ENCODE data around the gene ABI3BP. TPM values are rescaled to one million over a fixed set of nuclear protein-coding genes. Genes with fewer than 3 reads are reported as not detected.

ABI3BP gene
- polyA plus RNA-seq, 1 of the 3 experiments (the other 2 are of a cell fraction): 8.4 TPM

- Histone ChIP-seq H3K9me3 (peaks cover 3% of the 10 kb centered on the region; the same call in 1 of the 2 replicates), H3K9me2 (no peaks in the 10 kb centered on the region), H3K9ac (no peak overlapping the region), H3K4me2 (no peak overlapping the region), H3K27ac (ENCODE audit: low read depth in 2 of 2, low read length in 1 of 2) (no peak overlapping the region), H3K79me2 (ENCODE audit: insufficient read depth) (no peaks in the 10 kb centered on the region), H4K20me1 (ENCODE audit: insufficient read depth) (no peaks in the 10 kb centered on the region), H3F3A (replicated peaks; ENCODE audit: insufficient read depth) (no peaks in the 10 kb centered on the region), H2AFZ (ENCODE audit: low read depth) (no peak overlapping the region), H3K27me3 (ENCODE audit: insufficient read depth) (no peaks in the 10 kb centered on the region), H3K36me3 (replicated peaks in 1 of 2; ENCODE audit: control insufficient read depth in 1 of 2, insufficient read depth in 2 of 2, low read length in 1 of 2) (no peaks in the 10 kb centered on the region), H3K4me1 (ENCODE audit: control insufficient read depth in 1 of 2, insufficient read depth in 2 of 2, low read depth in 1 of 2, low read length in 1 of 2) (no peaks in the 10 kb centered on the region), H3K4me3 (ENCODE audit: low read depth in 2 of 2, low read length in 1 of 2) (no peak overlapping the region)
- POLR2A ChIA-PET: no interaction called here
- 78% methylated on average over 4 of the region's 5 CpGs for WGBS (ENCODE audit: low lambda C conversion rate)
- TF ChIP-seq REST (IDR thresholded peaks at IDR 0.05; ENCODE audit: low read depth, low read length): no peak
- TF ChIP-seq FOXM1 (IDR thresholded peaks at IDR 0.05; ENCODE audit: low read depth): no peak
- no peak for TF ChIP-seq MAX (IDR thresholded peaks at IDR 0.05; ENCODE audit: low read depth)
- no peak for TF ChIP-seq TAF1 (IDR thresholded peaks at IDR 0.05; ENCODE audit: borderline replicate concordance, low read depth, low read length)
- no peak for TF ChIP-seq NRF1 (IDR thresholded peaks at IDR 0.05; ENCODE audit: low read depth, low read length)
- no peak for TF ChIP-seq FOSL2 (IDR thresholded peaks at IDR 0.05; ENCODE audit: borderline replicate concordance, low read depth)
- TF ChIP-seq MXI1 (IDR thresholded peaks at IDR 0.05; ENCODE audit: low read depth, low read length): no peak
- TF ChIP-seq YY1 (IDR thresholded peaks at IDR 0.05; ENCODE audit: low read depth): no peak
- no peak for TF ChIP-seq FOXJ3 (CRISPR knock-in tag; IDR thresholded peaks at IDR 0.05)
- no peak for TF ChIP-seq IRF3 (IDR thresholded peaks at IDR 0.05; ENCODE audit: low read depth, low read length)
- TF ChIP-seq EZH2phosphoT487 (IDR thresholded peaks at IDR 0.05; ENCODE audit: borderline replicate concordance, low read depth): no peak
- TF ChIP-seq RXRA (IDR thresholded peaks at IDR 0.05; ENCODE audit: borderline replicate concordance, low read depth): no peak
- CTCF ChIA-PET: no interaction called here
- DNase-seq: no peak
These were observed 34.1 kb upstream of the ABI3BP start for GRCh38 chr3:101027286-101027685.

- no peaks in the 10 kb centered on the region for H3K79me2 ChIP-seq (ENCODE audit: insufficient read depth)
- H3K4me1 ChIP-seq (ENCODE audit: control insufficient read depth in 1 of 2, insufficient read depth in 2 of 2, low read depth in 1 of 2, low read length in 1 of 2): no peaks in the 10 kb centered on the region
- no peak overlapping the region for H3K4me3 ChIP-seq (ENCODE audit: low read depth in 2 of 2, low read length in 1 of 2)
- H3K9me3 ChIP-seq: no peaks in the 10 kb centered on the region; the same call in 1 of the 2 replicates
- H3K9ac ChIP-seq: no peak overlapping the region
- DNase-seq: no peak
- POLR2A ChIA-PET: no interaction called here
- no peak overlapping the region for H2AFZ ChIP-seq (ENCODE audit: low read depth)
- H3F3A ChIP-seq (replicated peaks; ENCODE audit: insufficient read depth): no peaks in the 10 kb centered on the region
- 43% methylated on average over 2 of the region's 2 CpGs for WGBS (ENCODE audit: low lambda C conversion rate)
- no peaks in the 10 kb centered on the region for H3K36me3 ChIP-seq (replicated peaks in 1 of 2; ENCODE audit: control insufficient read depth in 1 of 2, insufficient read depth in 2 of 2, low read length in 1 of 2)
- no peaks in the 10 kb centered on the region for H3K9me2 ChIP-seq
- no peaks in the 10 kb centered on the region for H4K20me1 ChIP-seq (ENCODE audit: insufficient read depth)
- H3K27me3 ChIP-seq (ENCODE audit: insufficient read depth): no peaks in the 10 kb centered on the region
- no peak overlapping the region for H3K27ac ChIP-seq (ENCODE audit: low read depth in 2 of 2, low read length in 1 of 2)
- CTCF ChIA-PET: no interaction called here
- no peak overlapping the region for H3K4me2 ChIP-seq
- TF ChIP-seq USF1 (IDR thresholded peaks at IDR 0.05; ENCODE audit: borderline replicate concordance, low read depth) (no peak), RAD21 (IDR thresholded peaks at IDR 0.05; ENCODE audit: low read length) (no peak), EZH2phosphoT487 (IDR thresholded peaks at IDR 0.05; ENCODE audit: borderline replicate concordance, low read depth) (no peak), USF2 (IDR thresholded peaks at IDR 0.05; ENCODE audit: borderline replicate concordance, low read depth, low read length) (no peak), TCF12 (IDR thresholded peaks at IDR 0.05) (no peak), EP300 (IDR thresholded peaks at IDR 0.05; ENCODE audit: borderline replicate concordance in 1 of 2, low read depth in 1 of 2, low read length in 1 of 2) (no peak), NRF1 (IDR thresholded peaks at IDR 0.05; ENCODE audit: low read depth, low read length) (no peak), MXI1 (IDR thresholded peaks at IDR 0.05; ENCODE audit: low read depth, low read length) (no peak), GATA2 (CRISPR knock-in tag; IDR thresholded peaks at IDR 0.05) (no peak), ELF1 (IDR thresholded peaks at IDR 0.05) (no peak), RFX5 (IDR thresholded peaks at IDR 0.05; ENCODE audit: low read length) (no peak), POLR2AphosphoS5 (IDR thresholded peaks at IDR 0.05; ENCODE audit: low read depth, low read length) (no peak), GABPA (IDR thresholded peaks at IDR 0.05; ENCODE audit: low read depth) (no peak)
These were observed 33.7 kb upstream of the ABI3BP start for GRCh38 chr3:101026881-101027280.
